ENCODE measurements around the gene SLC17A9.

GRCh38 chr20:62944746-62945145 lies 7.8 kb upstream of the SLC17A9 start:
- no peak for TF ChIP-seq EZH2 (IDR thresholded peaks at IDR 0.05; ENCODE audit: borderline replicate concordance, insufficient read depth, low read depth, low read length, poor library complexity, severe bottlenecking)
- TF ChIP-seq CTCF (IDR thresholded peaks at IDR 0.05), result no peak

All from B cell (primary cell).